Skin epidermis (tissue), 12 donors: ENCODE data around the gene TMEM108.
A peak's percentile ranks its signal among the peaks of the same experiment; 100 is the strongest.

Source experiments
- H3K27ac ChIP-seq, 21 experiments: fragments of 200-600 bp; sonication (generic) in 11 of 21; one replicate each; pipeline ENCODE4 v1.5.0; 2020; ENCODE audit warnings: mild to moderate bottlenecking in 3 of 21, inconsistent platforms in 2 of 21, moderate library complexity in 2 of 21
- H3K4me3 ChIP-seq, 7 experiments: fragments of 200-600 bp; sonication (generic) in 2 of 7; one replicate each; pipeline ENCODE4 v1.5.0; 2020; ENCODE audit warnings: inconsistent platforms in 2 of 7, mild to moderate bottlenecking in 2 of 7, moderate library complexity in 1 of 7

The TMEM108 gene

DNA sequence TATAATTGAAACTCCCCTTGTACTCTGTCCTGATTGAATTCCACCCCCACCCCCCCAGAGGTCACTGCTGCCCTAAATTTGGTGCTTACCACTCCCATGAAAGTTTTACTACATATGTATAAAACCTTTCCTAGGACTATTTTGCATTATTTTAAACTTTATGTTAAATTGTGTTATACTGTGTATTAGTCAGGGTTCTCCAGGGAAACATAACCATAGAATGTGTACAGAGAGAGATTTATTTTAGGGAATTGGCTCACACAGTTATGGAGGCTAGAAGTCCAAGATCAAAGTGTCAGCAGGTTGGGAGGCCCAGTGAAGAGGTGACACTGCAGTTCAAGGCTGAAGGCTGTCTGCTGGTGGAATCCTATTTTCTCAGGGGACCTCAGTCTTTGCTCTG lies 390.9 kb downstream of the TMEM108 start:
- Histone ChIP-seq H3K4me3 (no peak overlapping the region), H3K27ac (no peak overlapping the region)

DNA sequence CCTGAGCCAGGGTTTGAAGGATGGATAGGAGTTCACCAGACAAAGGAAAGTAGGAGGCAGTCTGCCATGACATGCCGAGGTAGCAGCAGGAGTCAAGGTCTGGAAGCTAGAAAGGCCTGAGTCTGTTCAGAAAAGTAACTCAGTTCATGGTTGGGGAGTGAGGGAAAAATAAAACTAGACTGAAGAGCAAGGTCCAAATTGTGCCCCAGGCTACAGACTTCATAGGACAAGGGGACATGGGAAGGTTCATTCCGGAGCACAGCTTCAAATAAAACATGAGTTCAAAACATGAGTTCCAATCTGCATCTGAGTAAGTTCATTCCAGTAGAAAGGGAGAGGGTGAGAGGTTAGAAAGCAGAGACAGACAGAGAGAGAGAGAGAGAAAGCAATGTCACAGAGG lies 401.4 kb downstream of the TMEM108 start:
- no peak overlapping the region for H3K27ac ChIP-seq
- H3K4me3 ChIP-seq = no peak overlapping the region

DNA sequence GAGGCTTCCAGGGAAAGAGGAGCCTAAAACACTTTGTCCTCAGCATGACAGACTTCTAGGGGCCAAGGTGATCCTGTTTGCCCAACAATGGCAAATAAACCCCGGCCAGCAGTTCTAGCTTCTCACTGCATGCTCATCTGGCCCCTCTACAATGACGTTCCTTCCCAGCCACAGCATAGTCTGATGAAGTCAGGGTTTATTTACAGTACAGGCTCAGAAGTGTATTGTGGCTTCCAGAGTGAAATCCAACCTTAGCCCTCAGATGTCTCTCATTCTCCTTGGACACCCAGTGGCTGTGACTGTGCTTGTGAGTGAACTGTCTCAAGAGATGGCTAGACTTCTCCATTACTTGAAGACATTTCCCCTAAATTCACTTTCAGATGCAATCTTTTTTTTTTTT lies 402.5 kb downstream of the TMEM108 start:
- H3K4me3 ChIP-seq = no peak overlapping the region
- no peak overlapping the region for H3K27ac ChIP-seq

DNA sequence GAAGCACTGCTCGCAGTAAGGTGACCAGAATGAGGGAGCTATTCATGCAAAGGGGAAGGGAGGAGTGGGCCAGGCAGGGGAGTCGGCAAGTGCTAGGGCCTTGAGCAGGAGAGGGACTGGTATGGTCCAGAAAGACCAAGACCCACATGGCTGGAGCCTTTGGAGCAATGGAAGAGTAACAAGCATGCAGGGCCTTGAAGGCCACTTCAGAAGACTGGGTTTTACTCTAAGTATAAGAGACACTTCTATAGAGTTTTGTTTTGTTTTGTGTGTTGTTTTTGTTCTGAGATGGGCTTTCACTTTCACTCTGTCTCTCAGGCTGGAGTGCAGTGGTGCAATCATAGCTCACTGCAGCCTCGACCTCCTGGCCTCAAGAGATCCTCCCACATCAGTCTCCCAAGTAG lies 403.7 kb downstream of the TMEM108 start:
- peak overlapping the region in 7 of 21 experiments; percentile 5 to 76 (median 51) for H3K27ac ChIP-seq
- H3K4me3 ChIP-seq = no peak overlapping the region

DNA sequence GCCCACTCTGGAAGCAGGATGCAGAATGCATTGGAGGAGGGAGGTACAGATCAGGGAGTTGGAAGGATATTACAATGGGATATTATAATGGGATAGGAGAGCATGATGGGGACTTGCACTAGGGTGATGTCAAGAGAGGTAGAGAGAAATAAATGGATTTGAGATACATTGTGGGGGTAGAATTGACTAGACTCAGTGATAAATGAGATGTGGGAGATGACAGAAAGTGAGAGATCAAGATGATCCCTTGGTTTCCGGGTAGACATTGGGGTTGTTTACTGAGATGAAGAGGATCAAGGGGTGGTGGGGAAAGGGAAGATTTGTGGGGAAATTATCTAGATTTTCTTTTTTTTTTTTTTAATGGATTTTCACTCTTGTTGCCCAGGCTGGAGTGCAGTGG lies 404.3 kb downstream of the TMEM108 start:
- Histone ChIP-seq H3K27ac (peak overlapping the region in 2 of 21 experiments; percentile 62 to 76), H3K4me3 (no peak overlapping the region)

DNA sequence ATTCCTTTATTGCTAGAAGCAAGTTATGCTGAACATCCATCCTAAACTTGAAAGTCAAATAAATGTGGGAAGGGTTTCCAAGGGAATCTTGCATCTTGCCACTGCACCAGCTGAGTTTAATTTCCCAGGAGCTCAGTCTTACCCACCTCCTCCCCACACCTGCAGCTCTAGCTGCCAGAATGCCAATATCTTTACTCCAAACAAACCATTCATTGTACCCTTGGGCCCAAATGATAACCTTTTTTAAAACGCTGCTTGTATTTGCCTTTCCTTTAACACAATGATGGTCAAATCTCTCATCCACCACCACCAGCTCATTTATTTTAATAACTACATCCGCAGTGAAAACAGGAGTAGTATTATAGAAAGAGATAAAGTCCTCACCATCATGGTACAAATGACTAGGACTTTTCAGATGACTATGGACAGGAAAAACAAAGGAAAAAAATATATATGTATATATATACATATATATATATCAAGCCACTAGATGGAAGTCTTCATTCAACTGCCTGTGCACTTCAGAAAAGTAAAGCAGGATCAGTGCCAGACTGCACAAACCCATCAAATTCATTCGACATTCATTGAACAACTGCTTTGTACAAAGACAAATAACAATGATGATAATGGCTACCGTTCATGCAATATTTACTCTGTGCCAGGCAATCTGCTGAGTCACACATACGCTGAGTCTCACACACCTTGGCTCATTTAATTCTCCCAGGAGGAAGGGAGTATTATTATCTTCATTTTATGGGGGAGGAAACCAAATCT lies 405.6 kb downstream of the TMEM108 start:
- peak overlapping the region in 1 of 21 experiments; percentile 16 for H3K27ac ChIP-seq
- H3K4me3 ChIP-seq = no peak overlapping the region

DNA sequence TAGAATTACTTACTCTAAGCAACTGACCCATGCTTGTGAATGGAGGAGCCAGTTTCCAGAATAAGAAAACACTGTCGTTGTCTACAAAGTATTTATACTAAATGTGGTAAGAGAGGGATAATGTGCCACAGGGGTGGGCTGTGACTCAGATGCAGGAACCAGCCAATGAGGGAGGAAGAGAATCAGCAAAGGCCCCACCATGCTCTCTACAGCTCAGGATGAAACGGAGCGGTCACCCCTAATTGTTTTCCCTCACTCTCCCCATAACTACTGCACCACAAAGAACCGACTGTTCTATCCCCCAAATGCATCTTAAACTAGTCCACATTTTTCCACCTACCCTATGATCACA lies 406.2 kb downstream of the TMEM108 start:
- Histone ChIP-seq H3K4me3 (no peak overlapping the region), H3K27ac (no peak overlapping the region)

DNA sequence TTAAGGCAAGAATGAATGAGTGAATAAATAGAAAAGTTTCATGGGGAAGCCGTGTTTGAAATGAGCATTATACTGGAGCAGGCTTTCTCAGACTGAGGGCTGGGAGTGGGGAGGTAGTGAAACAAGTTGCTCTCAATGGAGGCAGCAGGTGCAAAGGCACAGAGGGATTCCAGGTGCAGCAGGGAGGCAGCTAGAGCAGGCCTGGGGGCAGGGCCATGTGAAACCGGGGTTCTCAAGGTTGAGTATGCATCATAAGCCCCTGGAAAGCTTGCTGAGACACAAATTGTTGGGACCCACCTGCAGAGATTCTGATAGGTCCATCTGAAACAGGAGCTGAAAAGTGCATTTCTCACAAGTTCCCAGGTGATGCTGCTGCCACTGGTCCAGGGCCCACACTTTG lies 406.9 kb downstream of the TMEM108 start:
- H3K27ac ChIP-seq = no peak overlapping the region

More for the DNA sequence above, 406.9 kb downstream of the TMEM108 start:
- H3K4me3 ChIP-seq = no peak overlapping the region
